ENCODE measurements around the gene RAD51. TPM values are rescaled to one million over a fixed set of nuclear protein-coding genes. Genes with fewer than 3 reads are reported as not detected.

Gene RAD51
- total and polyA plus RNA-seq, 9 of the 15 experiments (the other 6 are each of a cell fraction or from before 2014, with no cell fraction given), result 16.0 to 63.8 (median 34.6) TPM

GRCh38 chr15:40650479-40650878, 44.5 kb upstream of the RAD51 start:
- no peaks in the 10 kb centered on the region for H3K79me2 ChIP-seq (ENCODE audit: control insufficient read depth, insufficient read depth, low read length)
- H3K36me3 ChIP-seq (ENCODE audit: control insufficient read depth, insufficient read depth, low read length), result peaks cover 59% of the 10 kb centered on the region
- no peaks in the 10 kb centered on the region for H3K9me1 ChIP-seq (ENCODE audit: control insufficient read depth, insufficient read depth, low read length)
- no peak overlapping the region for H3K27ac ChIP-seq (ENCODE audit: extremely low read depth, low read depth, low read length)
- no peaks in the 10 kb centered on the region for H3K9me3 ChIP-seq (replicated peaks; ENCODE audit: control insufficient read depth, insufficient read depth, low read depth, low read length)
- no peaks in the 10 kb centered on the region for H3K4me1 ChIP-seq (replicated peaks in 1 of 2; ENCODE audit: control insufficient read depth in 2 of 2, insufficient read depth in 2 of 2, low read length in 2 of 2)
- DNase-seq (ENCODE audit: extremely low read depth in 1 of 4, low spot score in 3 of 4), result no peak
- no peaks in the 10 kb centered on the region for H3K27me3 ChIP-seq (ENCODE audit: control insufficient read depth in 2 of 2, insufficient read depth in 2 of 2, low read length in 2 of 2)
- POLR2A ChIA-PET, result interaction anchor here (1.3 to 1.4 kb wide), 2 partner anchors 13 to 15 kb away, joined by 3 to 4 read pairs; no protein-coding TSS in a partner anchor
- in situ Hi-C loops (cut with MboI), result no loop called here
- no TSS peak for BruUV-seq (replicated peaks)
- no peaks in the 10 kb centered on the region for H4K20me1 ChIP-seq (replicated peaks; ENCODE audit: control insufficient read depth, insufficient read depth, low read length)
- CTCF ChIA-PET (ENCODE audit: low intra/inter-chr PET ratio), result interaction anchor here (0.7 kb wide), 1 partner anchor 132 kb away, joined by 3 read pairs; no protein-coding TSS in a partner anchor
- H3K4me2 ChIP-seq (ENCODE audit: insufficient read depth, low read length), result no peak overlapping the region
- no peak overlapping the region for H2AFZ ChIP-seq (ENCODE audit: low read depth, low read length)
- ATAC-seq, result no peak
- intact Hi-C loops (cut with micrococcal nuclease), result no loop called here
- H3K9ac ChIP-seq (ENCODE audit: insufficient read depth in 1 of 2, low read depth in 2 of 2, low read length in 2 of 2), result no peak overlapping the region
- no peak overlapping the region for H3K4me3 ChIP-seq
- no peak for FAIRE-seq
- no peak for TF ChIP-seq EHMT2 (IDR thresholded peaks at IDR 0.05)
- TF ChIP-seq STAT5B (CRISPR knock-in tag; IDR thresholded peaks at IDR 0.05), result no peak
- TF ChIP-seq ZNF143 (CRISPR knock-in tag; IDR thresholded peaks at IDR 0.05), result no peak
- TF ChIP-seq HDAC2 (IDR thresholded peaks at IDR 0.05), result no peak
- no peak for TF ChIP-seq ZNF436 (CRISPR knock-in tag; IDR thresholded peaks at IDR 0.05)
- TF ChIP-seq ZNF561 (CRISPR knock-in tag; conservative IDR thresholded peaks at IDR 0.05), result no peak
- no peak for TF ChIP-seq PCBP1 (IDR thresholded peaks at IDR 0.05; ENCODE audit: low read depth, low read length, poor library complexity, severe bottlenecking)
- no peak for TF ChIP-seq RREB1 (CRISPR knock-in tag; IDR thresholded peaks at IDR 0.05)
- TF ChIP-seq SAP30 (IDR thresholded peaks at IDR 0.05; ENCODE audit: borderline replicate concordance, insufficient read depth, low read depth, low read length, poor library complexity, severe bottlenecking), result no peak
- no peak for TF ChIP-seq CGGBP1 (CRISPR knock-in tag; IDR thresholded peaks at IDR 0.05)
- TF ChIP-seq U2AF1 (optimal IDR thresholded peaks at IDR 0.05; ENCODE audit: low read depth, low read length), result no peak
- TF ChIP-seq E2F3 (CRISPR knock-in tag; IDR thresholded peaks at IDR 0.05), result no peak
- no peak for TF ChIP-seq GTF3C2 (IDR thresholded peaks at IDR 0.05; ENCODE audit: borderline replicate concordance, extremely low read depth, insufficient read length)
- TF ChIP-seq ZNF174 (CRISPR knock-in tag; IDR thresholded peaks at IDR 0.05), result no peak
